HG02610 (cell line): ENCODE measurements around the gene CMTM6.
"Not testable (repeated sequence)": the region's sequence is repeated elsewhere in the genome, so short reads cannot be mapped to it uniquely, and the experiment has no call there.

Source experiments
- ATAC-seq: cut with Tn5 transposase; IDR thresholded peaks from one replicate; pipeline ENCODE4 v1.9.1; 2021; ENCODE audit warnings: mild to moderate bottlenecking, moderate library complexity; ENCODE audit not compliant: unreplicated experiment

Gene CMTM6

DNA sequence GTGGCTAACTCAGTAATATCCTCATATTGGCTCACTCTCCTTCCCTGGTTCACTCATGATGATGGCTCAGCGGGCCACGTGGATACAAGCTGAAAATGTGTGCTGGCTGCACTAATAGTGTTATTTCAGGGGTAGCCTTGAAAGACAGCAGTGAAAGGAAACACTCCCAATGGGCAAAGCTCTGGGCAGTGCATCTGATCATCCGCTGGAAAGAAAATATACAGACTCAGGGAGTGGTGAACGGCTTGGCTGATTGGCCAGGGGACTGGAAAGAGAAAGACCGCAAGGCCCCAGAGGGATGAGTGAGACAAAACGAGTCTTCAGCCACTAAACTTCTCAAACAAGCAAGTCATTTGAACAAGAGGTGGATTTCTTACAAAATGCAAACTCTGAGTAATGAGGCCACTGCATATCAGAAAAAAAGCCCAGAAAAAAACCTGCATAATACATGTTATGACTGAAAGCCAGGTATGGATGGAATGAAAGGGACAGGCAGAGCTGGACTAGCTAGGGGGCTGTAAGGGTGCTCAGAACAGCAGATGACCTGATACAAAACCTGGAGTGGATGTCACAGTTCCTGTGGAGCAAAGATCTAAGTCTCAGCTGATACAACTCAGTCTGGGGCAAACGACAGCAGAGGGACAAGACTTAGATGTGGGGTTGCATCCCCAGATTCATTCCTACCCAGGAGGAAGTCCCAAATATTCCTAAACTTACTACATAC, 33.3 kb downstream of the CMTM6 start:
- ATAC-seq = peak; percentile 24

DNA sequence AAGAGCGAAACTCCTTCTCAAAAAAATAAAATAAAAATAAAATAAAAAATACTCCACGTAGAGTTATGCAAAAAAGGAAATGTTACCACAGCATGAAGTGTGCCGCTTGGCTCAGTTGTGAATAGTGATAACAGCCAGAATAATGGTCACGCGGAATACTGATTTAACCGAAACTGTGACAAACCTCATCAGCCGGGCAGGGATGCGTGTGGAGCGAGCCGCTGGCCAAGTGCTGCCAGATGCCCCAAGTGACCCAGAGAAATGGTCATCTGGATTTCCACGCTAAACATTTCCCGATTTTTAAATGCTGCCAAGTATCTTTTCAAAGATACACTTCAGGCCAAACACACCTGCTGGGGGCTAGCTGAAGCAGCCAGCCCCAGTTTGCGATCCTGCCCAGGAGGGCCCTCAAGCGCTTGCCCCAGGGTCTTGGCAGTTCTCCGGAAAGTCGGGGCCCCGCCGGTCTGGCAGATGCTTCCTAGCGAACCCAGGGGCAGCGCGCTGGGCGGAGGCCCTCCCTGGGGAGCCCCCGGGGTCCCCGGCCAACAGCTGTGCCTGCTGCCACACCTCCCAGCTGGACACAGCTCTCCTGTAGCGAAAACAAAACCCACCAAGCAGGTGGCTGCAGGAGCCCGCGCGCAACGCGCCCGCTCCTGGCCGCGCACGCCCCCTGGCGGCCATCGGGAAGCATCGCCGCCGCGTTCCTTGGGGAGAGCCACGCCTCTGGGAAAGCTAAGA, 35.1 kb downstream of the CMTM6 start:
- peak; percentile 68 for ATAC-seq

DNA sequence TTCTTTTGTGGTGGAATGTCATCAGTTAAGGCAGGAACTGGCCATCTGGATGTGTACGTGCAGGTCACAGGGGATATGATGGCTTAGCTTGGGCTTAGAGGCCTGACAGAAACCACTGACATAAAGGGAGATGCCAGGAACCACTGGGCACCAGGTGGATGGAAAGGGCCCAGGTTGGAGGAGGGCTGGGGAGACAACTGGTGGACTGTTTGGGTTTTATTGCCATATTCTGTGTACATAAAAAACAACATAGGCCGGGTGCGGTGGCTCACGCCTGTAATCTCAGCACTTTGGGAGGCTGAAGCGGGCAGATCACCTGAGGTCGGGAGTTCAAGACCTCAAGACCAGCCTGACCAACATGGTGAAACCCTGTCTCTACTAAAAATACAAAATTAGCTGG, 35.8 kb downstream of the CMTM6 start:
- not testable (repeated sequence) for ATAC-seq

DNA sequence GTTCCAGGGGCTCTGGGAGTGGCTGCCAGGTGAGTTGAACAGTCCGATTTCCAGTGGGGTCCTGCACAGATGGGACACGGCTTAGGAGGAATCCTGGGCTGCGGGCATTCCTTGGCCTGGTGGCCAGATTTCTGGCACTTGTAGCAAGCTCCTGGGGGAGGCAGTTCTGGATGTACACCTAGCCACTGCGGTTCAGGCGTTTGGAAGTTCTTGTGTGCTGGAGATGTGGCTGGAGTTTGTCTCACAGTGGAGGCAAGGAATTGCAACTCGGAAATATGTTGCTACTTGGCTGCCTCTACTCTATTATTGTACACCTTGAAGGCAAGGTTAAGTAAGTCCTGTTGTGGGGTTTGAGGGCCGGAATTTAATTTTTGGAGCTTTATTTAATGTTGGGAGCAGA, 37.9 kb downstream of the CMTM6 start:
- ATAC-seq = not testable (repeated sequence)

DNA sequence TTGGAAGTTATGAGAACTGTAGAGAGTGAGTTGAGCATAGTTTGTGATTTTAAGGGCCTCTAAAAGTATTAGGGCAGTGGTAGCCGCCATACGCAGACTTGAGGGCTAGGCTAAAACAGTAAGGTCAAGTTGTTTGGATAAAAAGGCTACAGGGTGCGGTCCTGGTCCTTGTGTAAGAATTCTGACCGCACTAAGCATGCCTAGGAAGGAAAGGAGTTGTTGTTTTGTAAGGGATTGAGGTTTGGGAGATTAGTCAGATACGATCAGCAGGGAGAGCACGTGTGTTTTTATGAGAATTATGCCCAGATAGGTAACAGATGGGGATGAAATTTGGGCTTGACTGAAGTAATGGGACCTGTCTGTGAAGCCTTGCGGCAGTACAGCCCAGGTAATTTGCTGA, 39.2 kb downstream of the CMTM6 start:
- not testable (repeated sequence) for ATAC-seq

DNA sequence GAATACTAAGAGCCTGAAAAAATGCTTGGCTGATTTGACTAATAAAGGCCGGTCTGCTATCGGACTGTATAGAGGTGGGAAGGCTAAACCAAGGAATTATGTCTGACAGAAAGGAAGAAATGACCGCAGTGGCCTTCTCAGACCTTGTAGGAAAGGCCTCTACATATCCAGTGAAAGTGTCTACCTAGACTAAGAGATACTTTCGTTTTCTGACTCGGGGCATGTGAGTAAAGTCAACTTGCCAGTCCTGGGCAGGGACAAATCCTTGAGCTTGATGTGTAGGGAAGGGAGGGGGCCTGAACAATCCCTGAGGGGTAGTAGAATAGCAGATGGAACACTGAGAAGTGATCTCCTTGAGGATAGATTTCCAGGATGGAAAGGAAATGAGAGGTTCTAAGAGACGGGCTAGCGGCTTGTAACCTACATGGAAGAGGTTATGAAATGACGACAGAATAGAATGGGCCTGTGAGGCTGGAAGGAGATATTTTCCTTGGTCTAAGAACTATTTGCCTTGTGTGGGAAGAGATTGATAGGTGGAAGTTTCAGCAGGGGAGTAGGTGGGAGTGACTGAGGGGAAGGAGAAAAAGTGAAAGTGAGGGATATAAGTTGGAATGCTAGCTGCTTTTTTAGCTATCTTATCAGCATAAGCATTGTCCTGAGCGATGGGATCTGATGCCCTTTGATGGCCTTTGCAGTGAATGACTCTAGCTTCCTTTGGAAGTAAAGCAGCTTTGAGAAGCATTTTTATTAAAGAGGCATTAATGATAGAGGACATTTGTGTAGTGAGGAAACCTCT, 40.3 kb downstream of the CMTM6 start:
- ATAC-seq = not testable (repeated sequence)

DNA sequence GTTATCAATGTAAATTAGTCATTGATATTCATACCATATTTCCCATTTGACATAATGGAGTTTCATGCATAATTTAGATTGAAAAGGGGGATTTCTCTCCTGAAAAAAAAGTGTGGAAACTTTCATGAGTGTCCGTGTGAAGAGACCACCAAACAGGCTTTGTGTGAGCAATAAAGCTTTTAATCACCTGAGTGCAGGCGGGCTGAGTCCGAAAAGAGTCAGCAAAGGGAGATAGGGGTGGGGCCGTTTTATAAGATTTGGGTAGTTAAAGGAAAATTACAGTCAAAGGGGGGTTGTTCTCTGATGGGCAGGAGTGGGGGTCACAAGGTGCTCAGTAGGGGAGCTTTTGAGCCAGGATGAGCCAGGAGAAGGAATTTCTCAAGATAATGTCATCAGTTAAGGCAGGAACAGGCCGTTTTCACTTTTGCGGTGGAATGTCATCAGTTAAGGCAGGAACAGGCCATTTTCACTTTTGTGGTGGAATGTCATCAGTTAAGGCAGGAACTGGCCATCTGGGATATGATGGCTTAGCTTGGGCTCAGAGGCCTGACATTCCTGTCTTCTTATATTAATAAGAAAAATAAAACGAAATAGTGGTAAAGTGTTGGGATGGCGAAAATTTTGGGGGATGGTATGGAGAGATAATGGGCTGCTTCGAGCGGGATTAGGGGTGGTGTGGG, 41.7 kb downstream of the CMTM6 start:
- ATAC-seq = not testable (repeated sequence)

DNA sequence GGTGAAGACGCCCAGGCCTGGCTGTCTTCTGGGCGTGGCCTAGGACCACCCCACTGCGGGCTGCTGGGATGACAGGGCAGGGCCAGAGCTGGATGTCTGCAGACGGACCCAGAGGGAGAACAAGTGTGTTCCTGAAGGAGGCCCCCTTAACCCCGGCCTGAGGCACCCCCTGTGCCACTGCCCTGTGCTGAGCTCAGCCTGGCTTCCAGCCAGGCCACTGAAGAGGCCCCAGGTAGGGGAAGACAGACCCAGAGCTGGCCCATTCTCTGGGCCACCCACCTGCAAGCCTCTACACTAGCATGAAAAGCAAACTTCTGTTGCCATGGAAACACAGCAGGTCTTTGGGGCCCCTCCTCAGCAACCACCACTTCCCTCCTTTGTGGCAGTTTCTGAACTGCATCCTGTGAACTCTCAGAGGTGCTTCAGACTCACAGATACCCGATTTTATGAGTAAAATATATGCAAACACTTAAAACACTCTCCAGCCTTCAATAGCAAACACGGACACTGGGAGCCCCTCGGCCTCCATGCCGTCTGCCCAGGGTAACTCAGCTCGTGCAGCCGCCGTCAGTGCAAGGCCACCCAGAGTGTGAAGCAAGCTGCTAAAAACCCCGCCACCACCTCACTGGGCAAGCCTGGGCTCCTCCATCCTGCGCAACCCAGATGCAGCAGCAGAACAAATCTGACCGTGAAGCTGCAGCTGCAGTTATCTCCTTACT, 42.5 kb downstream of the CMTM6 start:
- ATAC-seq = peak; percentile 88

DNA sequence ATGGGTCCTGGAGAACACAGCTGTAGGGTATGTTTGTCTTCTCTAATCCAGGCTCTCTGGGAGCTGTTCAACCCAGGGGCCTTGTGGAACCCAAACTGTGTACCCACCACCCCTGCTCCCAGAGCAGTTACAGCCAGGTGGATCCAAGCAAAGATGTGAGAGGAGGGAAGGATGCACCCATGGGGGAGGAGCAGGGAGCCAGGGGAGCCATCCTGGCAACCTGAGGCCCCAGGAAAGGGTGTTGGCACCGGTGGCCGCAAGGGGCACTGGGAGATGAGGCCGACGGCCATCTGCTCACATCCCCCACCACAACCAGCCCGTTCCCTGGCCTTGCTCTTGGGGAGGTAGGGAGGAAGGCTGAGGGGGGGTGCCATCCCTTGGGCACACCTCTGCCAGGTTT, 43.2 kb downstream of the CMTM6 start:
- ATAC-seq = no peak

DNA sequence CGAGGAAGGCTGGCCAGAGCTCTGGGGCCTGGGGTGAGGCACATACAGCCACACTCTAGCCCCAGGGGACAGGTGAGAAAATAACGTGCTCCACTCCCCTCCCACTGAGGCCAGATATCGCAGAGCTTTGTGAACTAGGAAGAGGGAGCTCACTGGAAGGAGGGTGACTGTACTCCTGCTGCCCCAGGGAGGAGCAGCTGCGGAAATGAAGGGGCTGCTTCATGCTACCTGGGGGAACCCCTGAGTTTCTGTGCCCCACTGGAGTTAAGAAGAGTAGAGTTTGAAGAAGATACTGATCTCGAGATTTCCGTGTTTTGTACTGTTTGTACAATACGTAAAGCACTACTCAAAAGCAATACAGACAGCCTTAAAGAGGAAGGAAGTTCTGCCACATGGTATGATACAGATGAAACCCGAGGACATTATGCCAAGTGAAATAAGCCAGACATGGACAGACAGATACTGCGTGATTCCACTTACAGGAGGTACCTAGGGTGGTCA, 44.6 kb downstream of the CMTM6 start:
- ATAC-seq = peak; percentile 62

DNA sequence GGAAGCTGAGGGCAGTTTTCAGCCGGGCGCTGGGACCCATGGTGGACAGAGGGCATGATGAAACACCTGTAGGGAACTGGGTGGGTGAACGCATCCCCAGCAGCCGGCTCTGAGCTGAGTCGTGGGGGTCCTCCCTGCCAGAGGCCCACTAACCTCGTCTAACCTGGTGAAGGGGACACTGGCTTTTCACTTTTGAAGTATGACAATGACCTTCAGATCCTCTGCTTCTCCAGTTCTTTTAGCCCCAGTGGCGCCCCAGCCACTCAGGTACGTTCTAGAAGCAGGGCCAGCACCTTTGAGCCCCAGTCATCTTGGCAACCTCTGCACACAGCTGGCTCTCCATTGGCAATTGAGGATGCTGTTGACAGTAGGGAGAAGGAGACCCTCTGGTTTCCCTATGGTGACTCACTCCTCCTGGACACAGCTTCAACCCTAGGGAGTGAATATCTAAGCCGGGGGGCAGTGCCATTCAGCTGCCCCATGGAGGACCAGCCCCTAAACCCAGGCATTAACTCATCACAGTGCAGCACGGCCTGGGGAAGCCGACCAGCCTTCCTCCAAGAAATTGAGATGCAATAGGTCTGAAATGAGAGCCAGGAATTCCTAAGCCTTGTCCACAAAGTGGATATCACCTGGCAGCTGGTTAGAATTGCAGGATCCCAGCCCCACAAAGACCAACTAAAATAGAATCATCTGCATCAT, 46.1 kb downstream of the CMTM6 start:
- ATAC-seq = no peak

DNA sequence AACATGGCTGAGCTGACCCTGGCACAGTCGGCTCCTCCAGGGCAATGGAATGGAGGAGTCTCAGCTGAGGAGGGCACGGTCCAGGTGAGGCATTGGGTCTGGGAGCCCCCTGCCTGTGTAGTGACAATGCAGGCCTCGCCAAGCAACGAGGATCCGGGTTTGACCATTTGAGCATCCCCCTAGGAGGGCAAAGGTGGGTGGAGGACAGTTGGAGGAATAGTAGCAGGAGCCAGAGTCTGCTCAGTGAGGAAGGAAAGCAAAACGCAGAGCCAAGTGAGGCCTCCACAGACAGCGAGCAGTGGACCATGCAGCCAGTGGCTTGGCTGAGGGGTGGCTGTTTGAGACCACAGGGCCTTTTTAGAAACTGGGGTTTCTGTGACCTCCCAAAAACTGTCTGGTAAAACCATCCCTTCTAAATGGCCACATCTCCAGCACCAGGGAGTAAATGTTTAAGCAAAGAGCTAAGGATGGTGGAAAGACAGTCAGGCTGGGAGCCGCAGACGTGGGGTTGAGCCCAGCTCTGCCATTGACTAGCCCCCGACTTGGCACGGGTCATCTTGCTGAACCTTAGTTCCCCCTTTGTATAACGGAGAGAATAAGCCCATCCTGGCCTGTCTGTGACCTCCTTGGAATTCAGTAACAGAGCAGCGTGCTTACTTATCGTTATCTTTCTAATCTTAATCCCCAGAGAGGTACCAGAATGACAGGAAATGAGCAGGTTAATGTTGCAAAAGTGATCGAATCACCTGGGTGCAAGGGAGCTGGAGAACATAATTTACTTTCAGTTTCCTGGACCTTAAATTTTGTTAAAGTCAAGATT, 46.8 kb downstream of the CMTM6 start:
- no peak for ATAC-seq

DNA sequence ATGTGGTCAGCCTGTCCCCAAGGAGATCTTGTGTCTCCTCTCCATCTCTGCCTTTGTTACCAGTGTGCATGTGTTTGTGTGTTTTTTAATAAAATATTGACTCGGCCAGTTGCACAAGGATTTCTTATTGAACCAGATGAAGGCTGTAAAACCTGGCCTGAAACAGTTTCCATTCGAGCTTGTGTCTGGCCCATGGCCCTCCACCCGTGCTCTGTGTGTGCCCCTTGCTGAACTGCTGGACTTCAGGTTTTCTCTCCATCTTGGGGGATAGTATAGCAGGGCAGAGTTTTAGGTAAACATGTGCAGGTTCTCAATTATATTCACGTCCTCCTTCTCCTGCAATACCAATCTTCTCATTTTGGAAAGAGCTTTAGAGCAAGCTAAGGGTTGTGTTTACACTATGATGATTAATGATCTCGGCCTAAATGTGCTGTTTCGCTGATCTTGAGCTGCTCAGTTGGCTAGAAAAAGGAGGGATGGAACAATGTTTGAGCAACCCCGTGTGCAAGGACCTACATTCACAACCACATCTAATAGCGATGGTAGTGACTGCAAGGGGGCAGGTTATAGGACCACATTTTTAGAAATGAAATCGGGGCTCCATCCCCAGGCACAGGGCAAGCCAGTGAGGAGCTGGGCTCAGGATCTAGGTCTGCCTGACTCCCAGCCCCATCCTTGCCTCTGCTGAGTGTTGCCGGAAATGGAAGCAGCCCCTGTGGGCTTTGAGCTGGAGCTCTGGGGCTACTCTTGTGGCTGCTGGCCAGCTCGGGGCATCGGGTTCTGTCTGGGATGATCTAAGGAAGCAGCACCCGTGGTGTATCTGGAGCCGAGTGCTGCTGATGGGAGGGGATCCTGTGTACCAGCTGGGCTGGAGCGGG, 47.7 kb downstream of the CMTM6 start:
- no peak for ATAC-seq

DNA sequence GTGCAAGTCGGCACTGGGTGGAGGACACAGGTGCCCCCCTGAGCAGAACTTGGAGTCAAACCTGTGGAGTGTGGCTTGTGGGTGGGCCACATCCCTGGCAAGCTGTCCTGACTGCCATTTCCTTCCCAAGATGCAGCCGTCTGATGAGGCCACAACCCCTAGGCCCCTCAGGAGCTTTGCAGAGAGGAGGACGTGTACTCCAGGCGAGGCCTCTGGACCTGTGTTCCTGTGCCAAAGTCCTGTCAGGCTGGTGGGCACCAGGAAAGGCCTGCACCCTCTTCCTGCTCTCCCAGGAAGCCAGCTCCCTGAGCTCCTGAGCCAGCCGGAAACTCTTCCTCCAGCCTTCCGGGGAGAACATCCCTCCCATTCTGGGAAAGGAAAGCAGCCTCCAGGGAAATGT, 48.5 kb downstream of the CMTM6 start:
- no peak for ATAC-seq

DNA sequence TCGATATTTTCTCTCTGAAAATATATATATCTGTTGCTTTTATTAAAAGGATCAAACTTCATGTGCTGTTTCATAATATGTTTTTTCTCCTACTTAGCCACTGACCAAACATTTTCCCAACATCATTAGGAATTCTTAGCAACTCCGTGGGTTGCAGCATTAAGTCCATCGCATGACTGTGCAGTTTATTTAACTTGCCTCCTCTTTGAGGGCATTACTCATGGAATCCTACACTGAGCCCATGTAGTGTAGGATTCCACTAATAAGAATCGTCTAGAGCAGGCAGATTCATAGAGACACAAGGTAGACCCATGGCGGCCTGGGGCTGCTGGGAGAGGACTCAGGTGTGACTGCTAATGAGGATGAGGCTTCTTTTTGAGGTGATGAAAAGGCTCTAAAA, 49.3 kb downstream of the CMTM6 start:
- ATAC-seq = no peak

DNA sequence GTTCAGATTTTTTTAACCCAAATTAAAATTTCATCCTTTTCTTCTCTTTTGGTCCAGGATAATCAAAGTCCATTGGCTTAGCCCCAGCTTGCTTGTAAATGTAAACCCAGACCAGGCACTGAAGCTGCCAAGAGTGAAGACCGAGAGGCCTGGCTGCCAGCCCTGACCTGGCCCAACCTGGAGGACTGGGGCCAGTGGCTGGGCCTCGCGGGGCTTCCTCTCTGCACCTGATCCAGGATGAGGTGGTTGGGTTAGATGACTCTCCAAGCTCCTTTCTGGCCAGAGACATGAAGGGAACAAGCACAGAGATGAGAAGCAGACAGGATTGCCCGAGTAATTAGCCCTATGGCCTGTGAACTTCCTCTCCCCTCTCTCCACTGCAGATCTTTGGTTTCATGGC, 50.6 kb downstream of the CMTM6 start:
- no peak for ATAC-seq

DNA sequence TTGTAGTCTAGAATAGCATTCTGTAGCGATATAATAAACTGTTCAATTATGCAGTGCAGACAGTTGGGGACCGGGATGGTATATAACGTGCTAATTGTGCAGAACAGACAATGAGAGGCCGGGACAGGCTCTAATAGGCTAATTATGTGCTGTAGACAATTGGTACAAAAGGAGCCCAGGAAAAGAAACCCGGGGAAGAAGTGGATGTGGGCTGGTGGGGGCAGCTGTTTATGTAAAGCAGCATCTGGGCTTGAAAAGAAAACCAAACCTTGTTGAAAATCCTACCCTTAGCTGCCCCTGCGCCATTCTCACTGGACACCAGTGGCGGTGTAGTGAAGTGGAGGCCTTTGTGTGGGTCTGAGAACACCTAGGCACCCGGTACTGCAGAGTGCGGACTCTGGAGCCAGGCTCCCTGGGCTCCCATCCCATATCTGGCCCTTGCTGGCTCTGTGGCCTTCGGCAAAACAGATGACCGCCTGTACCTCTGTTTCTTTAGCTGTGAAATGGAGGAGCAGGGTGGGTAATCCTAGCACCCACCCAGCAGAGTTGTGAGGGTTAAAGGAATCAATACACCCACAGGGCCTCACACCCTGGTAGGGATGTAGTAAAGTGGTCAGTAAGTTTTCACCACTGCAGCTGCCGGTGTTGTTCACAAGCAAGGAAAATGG, 51.5 kb downstream of the CMTM6 start:
- no peak for ATAC-seq
